Pancreas (tissue), 10 donors: ENCODE results near the gene SLC34A3. TPM values are rescaled to one million over a fixed set of nuclear protein-coding genes. Genes with fewer than 3 reads are reported as not detected.

Experiments
- ATAC-seq, 4 donors: fragments of 200-7000 bp; cut with Tn5 transposase; one replicate each; pipeline versions ENCODE4 v1.8.0 to v1.9.1; 2020; ENCODE audit warnings: mild to moderate bottlenecking in 4 of 4, moderate library complexity in 4 of 4
- DNase-seq, 6 donors: peaks; one replicate each; pipeline ENCODE4 v3.0.0-alpha.2; 2020
- FAIRE-seq: peaks from 2 replicates; lab custom pipeline; 2012; peaks lifted over from hg19 to GRCh38; lab: Jason Lieb, UNC
- H3K27ac ChIP-seq, 4 donors: fragments of 200-600 bp; sonication (generic); 1 replicate in 3 of 4; 2 replicates in 1 of 4; pipeline versions ENCODE4 v1.5.0 to v1.8.0; 2020
- H3K27me3 ChIP-seq, 4 donors: fragments of 200-600 bp; one replicate each; pipeline ENCODE4 v1.8.0; 2021
- H3K36me3 ChIP-seq, 3 donors: fragments of 200-600 bp; sonication (generic) in 1 of 3; one replicate each; pipeline versions ENCODE4 v1.5.0 to v1.8.0; 2020 to 2021
- H3K4me1 ChIP-seq, 3 donors: fragments of 200-600 bp; one replicate each; pipeline ENCODE4 v1.8.0; 2021
- H3K4me3 ChIP-seq, 4 donors: fragments of 200-600 bp; sonication (generic) in 2 of 4; one replicate each; pipeline versions ENCODE4 v1.5.0 to v1.8.0; 2020 to 2021
- H3K9me3 ChIP-seq, 4 donors: fragments of 200-600 bp; one replicate each; pipeline ENCODE4 v1.8.0; 2021
- CTCF ChIP-seq, 4 donors: fragments of 200-600 bp; sonication (generic) in 3 of 4; IDR thresholded peaks; one replicate each; pipeline versions ENCODE4 v1.5.0 to v1.8.0; 2021; ENCODE audit warnings: antibody characterized with exemption in 4 of 4
- WGBS, 2 donors: extraction: QIAGEN DNeasy Blood & Tissue Kit; methylation state at CpG; one replicate each; pipeline ENCODE4 v1.1.7; 2013; 5-methylcytosine and 5-hydroxymethylcytosine counted together
- intact Hi-C, 3 donors: fragments of 100-400 bp; cut with DNase I; formaldehyde crosslinking; loops; one replicate each; pipeline versions ENCODE4 v1.11.1 to v1.14.2; 2022
- polyA plus RNA-seq, 2 donors: library from polyadenylated mRNA; stranded (reverse); fragments of 200-250 nt; gene quantifications; one replicate each; pipeline ENCODE4 v1.2.3, GENCODE V29; 2013
- total RNA-seq, 6 donors: library from RNA; stranded (reverse); fragmentation: NEBNext Ultra II Directional in 4 of 6; extraction: Animal tissue kit (Norgen Biotek cat#: 25700) in 4 of 6; gene quantifications; one replicate each; pipeline versions ENCODE4 v1.2.1 to v1.2.4, GENCODE V29; 2021 to 2023
- donor health status: healthy with polysubstance abuse.
- donor health status: DM: no; HTN: no; CAD: no; lungs with moderate emphysema.
- donor health status: DM: no; HTN: no; CAD: no.
- donor health status: control.
- donor health status: control.
- donor health status: Bipolar disorder and iron deficiency.
- donor health status: DM: yes; HTN: yes; CAD: no.
- donor health status: DM: no; HTN: no; CAD: no.
- donor health status: DM: no; HTN: no; CAD: no.
- donor health status: DM: yes; HTN: yes; CAD: no.

SLC34A3 gene
- total and polyA plus RNA-seq, 8 donors = 0.12 to 0.42 (median 0.20) TPM; not detected in 4

GRCh38 chr9:137234758-137235423 is 4.2 kb downstream of the SLC34A3 start:
- Histone ChIP-seq H3K36me3 (no peaks in the 10 kb centered on the region), H3K27me3 (no peaks in the 10 kb centered on the region), H3K9me3 (no peaks in the 10 kb centered on the region), H3K4me3 (no peak overlapping the region), H3K4me1 (peaks cover 5 to 19% (median 10%) of the 10 kb centered on the region in 3 donors), H3K27ac (no peak overlapping the region)
- FAIRE-seq (no peak), DNase-seq (no peak), ATAC-seq (no peak)
- intact Hi-C loops = loop anchor here (5.0 to 10.0 kb wide), 3 partner anchors 43 to 120 kb away; partner anchors contain the start of gene DPP7 (in 1 of the 3)
- WGBS, 2 donors = 67 to 82% methylated on average over 17 to 18 of the region's 18 CpGs
- TF ChIP-seq CTCF (IDR thresholded peaks at IDR 0.05) = no peak

GRCh38 chr9:137235424-137236237 is 4.9 kb downstream of the SLC34A3 start:
- H3K9me3 ChIP-seq = no peaks in the 10 kb centered on the region
- no peak for ATAC-seq
- H3K4me1 ChIP-seq = peaks cover 5 to 19% (median 10%) of the 10 kb centered on the region in 3 donors
- H3K27ac ChIP-seq = no peak overlapping the region
- no peak for TF ChIP-seq CTCF (IDR thresholded peaks at IDR 0.05)
- no peak for FAIRE-seq
- no peak overlapping the region for H3K4me3 ChIP-seq
- no peak for DNase-seq
- WGBS, 2 donors = 57 to 62% methylated on average over 25 to 35 of the region's 35 CpGs
- no peaks in the 10 kb centered on the region for H3K36me3 ChIP-seq
- intact Hi-C loops = loop anchor here in 2 of 3 donors (5.0 to 10.0 kb wide), 2 partner anchors 43 to 121 kb away; partner anchors contain the start of gene DPP7 (in 1 of the 2)
- no peaks in the 10 kb centered on the region for H3K27me3 ChIP-seq

GRCh38 chr9:137236238-137236935 is 5.7 kb downstream of the SLC34A3 start:
- peak; percentile 39 to 68 (median 64) for ATAC-seq
- intact Hi-C loops = loop anchor here in 2 of 3 donors (5.0 to 10.0 kb wide), 2 partner anchors 44 to 122 kb away; partner anchors contain the start of gene DPP7 (in 1 of the 2)
- TF ChIP-seq CTCF (IDR thresholded peaks at IDR 0.05) = peak; percentile 99 to 100 (median 100)
- Histone ChIP-seq H3K27ac (no peak overlapping the region), H3K36me3 (no peaks in the 10 kb centered on the region), H3K4me3 (peak overlapping the region in 1 of 4 donors; percentile 6), H3K9me3 (no peaks in the 10 kb centered on the region), H3K27me3 (no peaks in the 10 kb centered on the region), H3K4me1 (peaks cover 5 to 19% (median 10%) of the 10 kb centered on the region in 3 donors)
- DNase-seq = peak; percentile 82 to 97 (median 92)
- 7 to 14% methylated on average over 23 to 31 of the region's 31 CpGs for WGBS, 2 donors
- no peak for FAIRE-seq

- no peaks in the 10 kb centered on the region for H3K36me3 ChIP-seq
- intact Hi-C loops = loop anchor here in 2 of 3 donors (5.0 to 10.0 kb wide), 2 partner anchors 45 to 122 kb away; partner anchors contain the start of gene DPP7 (in 1 of the 2)
- WGBS, 2 donors = 29 to 34% methylated on average over 11 of the region's 11 CpGs
- peaks cover 5 to 19% (median 10%) of the 10 kb centered on the region in 3 donors for H3K4me1 ChIP-seq
- DNase-seq (peak in 1 of 6 donors; percentile 36), FAIRE-seq (no peak), ATAC-seq (no peak)
- no peaks in the 10 kb centered on the region for H3K9me3 ChIP-seq
- H3K4me3 ChIP-seq = peak overlapping the region in 1 of 4 donors; percentile 6
- no peak overlapping the region for H3K27ac ChIP-seq
- no peak for TF ChIP-seq CTCF (IDR thresholded peaks at IDR 0.05)
- no peaks in the 10 kb centered on the region for H3K27me3 ChIP-seq
Observed at GRCh38 chr9:137236936-137237421, 6.3 kb downstream of the SLC34A3 start.
